HUES6 (cell line): ENCODE results near the gene MAD1L1.
A peak's percentile ranks its signal among the peaks of the same experiment; 100 is the strongest.

ENCODE experiments used
- H3K27ac ChIP-seq: 2 replicates; pipeline ENCODE4 v1.7.0; 2013; ENCODE audit warnings: low read depth, mild to moderate bottlenecking, low read length, inconsistent platforms
- H3K27me3 ChIP-seq: 2 replicates; pipeline ENCODE4 v1.6.1; 2013; ENCODE audit warnings: low read length; ENCODE audit not compliant: control insufficient read depth, insufficient read depth
- H3K36me3 ChIP-seq: 2 replicates; pipeline ENCODE4 v1.6.1; 2013; ENCODE audit warnings: low read length; ENCODE audit not compliant: control insufficient read depth, insufficient read depth
- H3K4me1 ChIP-seq: 2 replicates; pipeline ENCODE4 v1.6.1; 2013; ENCODE audit warnings: low read length; ENCODE audit not compliant: control insufficient read depth, insufficient read depth
- H3K4me3 ChIP-seq: 2 replicates; pipeline ENCODE4 v1.5.1; 2013; ENCODE audit warnings: low read depth, low read length
- H3K9ac ChIP-seq: one replicate; pipeline ENCODE4 v1.6.1; 2013; ENCODE audit warnings: mild to moderate bottlenecking, low read length
- H3K9me3 ChIP-seq: 2 replicates; pipeline ENCODE4 v1.6.1; 2013; ENCODE audit warnings: low read depth, low read length; ENCODE audit not compliant: control insufficient read depth, insufficient read depth

Gene MAD1L1

DNA sequence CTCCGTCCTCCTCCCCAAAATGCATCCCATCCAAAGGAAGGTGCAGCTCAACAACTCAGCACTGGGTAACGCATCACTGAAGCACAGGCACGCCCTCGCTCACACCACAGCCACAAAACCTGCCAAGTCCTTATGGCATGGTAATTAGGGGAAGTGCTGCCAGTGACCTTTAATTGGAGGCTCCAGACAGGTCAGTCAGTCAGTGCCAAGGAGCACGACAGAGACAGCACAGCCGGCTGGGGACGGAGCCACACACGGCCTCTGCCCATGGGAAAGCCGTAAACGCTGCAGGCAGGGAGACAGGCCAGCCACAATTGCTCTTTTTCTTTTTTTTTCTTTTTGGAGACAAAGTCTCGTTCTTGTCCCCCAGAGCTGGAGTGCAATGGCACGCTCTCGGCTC, 146.5 kb downstream of the MAD1L1 start:
- H3K36me3 ChIP-seq = peaks cover 12% of the 10 kb centered on the region
- H3K9ac ChIP-seq = no peak overlapping the region
- no peak overlapping the region for H3K4me3 ChIP-seq
- H3K4me1 ChIP-seq = peaks cover 9% of the 10 kb centered on the region; the same call in 1 of the 2 replicates
- H3K9me3 ChIP-seq = no peaks in the 10 kb centered on the region
- H3K27me3 ChIP-seq = no peaks in the 10 kb centered on the region
- H3K27ac ChIP-seq = no peak overlapping the region

DNA sequence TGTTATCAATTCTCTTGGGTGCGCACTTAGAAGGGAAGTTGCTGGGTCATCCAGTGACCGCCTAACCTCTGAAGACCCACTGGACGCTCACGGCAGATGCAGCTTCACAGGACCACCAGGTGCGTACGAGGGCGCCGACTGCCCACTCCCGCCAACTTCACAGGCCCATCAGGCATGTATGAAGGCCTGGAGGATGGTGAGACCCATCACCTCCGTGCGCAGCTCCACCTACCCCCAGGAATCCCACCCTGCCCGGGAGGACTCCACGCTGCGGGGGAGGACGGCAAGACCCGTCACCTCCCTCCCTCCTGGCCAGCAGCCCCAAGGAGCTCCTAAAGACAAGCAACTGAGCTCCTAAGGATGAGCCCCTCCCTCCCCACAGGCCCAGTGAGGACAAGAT, 146.9 kb downstream of the MAD1L1 start:
- Histone ChIP-seq H3K4me3 (no peak overlapping the region), H3K4me1 (peaks cover 9% of the 10 kb centered on the region; the same call in 1 of the 2 replicates), H3K9me3 (no peaks in the 10 kb centered on the region), H3K27me3 (no peaks in the 10 kb centered on the region), H3K9ac (no peak overlapping the region), H3K36me3 (peaks cover 12% of the 10 kb centered on the region), H3K27ac (no peak overlapping the region)

DNA sequence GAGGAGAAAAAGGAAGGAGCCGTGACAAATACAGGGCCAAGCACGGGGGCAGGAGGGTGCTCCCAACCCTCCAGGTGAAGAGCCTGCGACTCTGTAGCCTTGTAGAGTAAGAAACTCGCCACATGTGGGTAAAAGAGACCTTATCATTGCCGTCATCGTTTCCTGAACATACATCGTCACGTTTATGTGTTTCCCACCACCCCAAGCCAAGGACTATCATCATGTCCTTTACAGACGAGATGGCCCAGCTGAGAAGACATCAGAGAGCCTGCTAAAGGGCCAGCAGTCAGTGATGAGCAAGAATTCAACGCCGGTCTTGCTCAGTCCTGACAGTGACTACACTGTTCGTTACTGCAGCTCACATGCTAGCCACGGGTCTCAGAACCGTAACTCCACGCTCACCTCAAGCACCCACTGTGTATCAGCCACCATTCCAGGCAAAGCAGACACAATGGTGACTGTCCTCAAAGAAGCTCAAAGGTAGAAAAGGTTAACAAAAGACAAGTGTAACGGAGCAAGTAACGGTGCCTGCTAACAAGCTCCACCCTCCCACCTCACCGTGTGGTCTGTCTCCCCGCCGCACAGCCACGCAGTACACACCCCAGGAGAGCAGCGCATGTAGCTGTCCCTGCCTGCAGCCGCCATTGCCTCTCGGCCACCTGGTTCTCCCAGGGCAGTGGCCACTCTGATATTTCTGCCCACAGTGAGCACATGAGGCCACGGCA, 147.8 kb downstream of the MAD1L1 start:
- no peak overlapping the region for H3K27ac ChIP-seq

DNA sequence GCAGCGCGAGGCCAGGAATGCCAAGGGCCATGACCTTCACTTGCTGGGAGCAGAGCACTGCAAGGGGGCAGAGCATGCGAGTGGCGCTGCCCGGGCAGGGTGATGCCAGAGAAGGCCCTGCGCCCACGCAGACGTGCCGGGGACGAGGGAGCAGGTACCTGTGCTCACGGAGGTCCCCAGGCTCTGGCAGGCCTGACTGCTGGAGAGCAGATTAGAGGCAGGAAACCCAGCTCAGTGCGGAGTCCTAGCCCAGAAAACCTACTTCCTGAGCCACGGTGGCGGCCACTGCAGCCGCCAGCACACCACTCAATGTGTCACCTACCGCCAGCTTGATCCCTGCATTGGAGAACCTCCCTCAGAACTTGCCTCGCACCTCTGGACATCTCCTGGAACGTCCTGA, 148.4 kb downstream of the MAD1L1 start:
- H3K9me3 ChIP-seq = no peaks in the 10 kb centered on the region
- H3K27ac ChIP-seq = no peak overlapping the region
- H3K4me3 ChIP-seq = no peak overlapping the region
- H3K36me3 ChIP-seq = peaks cover 9% of the 10 kb centered on the region; the same call in 1 of the 2 replicates
- no peak overlapping the region for H3K9ac ChIP-seq
- no peaks in the 10 kb centered on the region for H3K27me3 ChIP-seq
- peaks cover 18% of the 10 kb centered on the region; the same call in 1 of the 2 replicates for H3K4me1 ChIP-seq

More for the DNA sequence above, 147.8 kb downstream of the MAD1L1 start:
- Histone ChIP-seq H3K4me3 (no peak overlapping the region), H3K36me3 (peaks cover 9% of the 10 kb centered on the region; the same call in 1 of the 2 replicates), H3K27me3 (no peaks in the 10 kb centered on the region), H3K9me3 (no peaks in the 10 kb centered on the region), H3K4me1 (peaks cover 12% of the 10 kb centered on the region; the same call in 1 of the 2 replicates), H3K9ac (no peak overlapping the region)

DNA sequence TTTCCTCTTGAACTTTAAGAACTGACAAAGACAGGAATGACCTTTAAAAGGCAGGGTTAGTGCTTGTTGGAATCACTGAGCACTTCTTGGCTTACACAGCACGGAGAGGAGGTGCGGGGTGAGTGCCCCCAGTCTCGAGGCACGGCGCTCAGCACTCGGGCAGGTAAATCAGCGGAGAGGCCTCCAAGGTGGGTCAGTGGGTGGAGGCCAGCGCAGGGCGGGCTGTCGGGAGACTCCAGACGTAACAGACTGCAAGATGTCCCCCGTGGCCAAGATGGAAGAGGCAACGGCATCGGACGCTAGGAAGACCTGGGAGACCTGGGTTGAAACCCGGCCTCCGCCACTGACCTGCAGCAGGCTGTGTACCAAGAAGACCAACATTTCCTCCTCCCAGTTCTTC, 149.4 kb downstream of the MAD1L1 start:
- Histone ChIP-seq H3K27ac (no peak overlapping the region), H3K36me3 (peaks cover 9% of the 10 kb centered on the region; the same call in 1 of the 2 replicates), H3K4me3 (no peak overlapping the region), H3K27me3 (no peaks in the 10 kb centered on the region), H3K4me1 (peaks cover 19% of the 10 kb centered on the region; the same call in 1 of the 2 replicates), H3K9me3 (no peaks in the 10 kb centered on the region), H3K9ac (no peak overlapping the region)

DNA sequence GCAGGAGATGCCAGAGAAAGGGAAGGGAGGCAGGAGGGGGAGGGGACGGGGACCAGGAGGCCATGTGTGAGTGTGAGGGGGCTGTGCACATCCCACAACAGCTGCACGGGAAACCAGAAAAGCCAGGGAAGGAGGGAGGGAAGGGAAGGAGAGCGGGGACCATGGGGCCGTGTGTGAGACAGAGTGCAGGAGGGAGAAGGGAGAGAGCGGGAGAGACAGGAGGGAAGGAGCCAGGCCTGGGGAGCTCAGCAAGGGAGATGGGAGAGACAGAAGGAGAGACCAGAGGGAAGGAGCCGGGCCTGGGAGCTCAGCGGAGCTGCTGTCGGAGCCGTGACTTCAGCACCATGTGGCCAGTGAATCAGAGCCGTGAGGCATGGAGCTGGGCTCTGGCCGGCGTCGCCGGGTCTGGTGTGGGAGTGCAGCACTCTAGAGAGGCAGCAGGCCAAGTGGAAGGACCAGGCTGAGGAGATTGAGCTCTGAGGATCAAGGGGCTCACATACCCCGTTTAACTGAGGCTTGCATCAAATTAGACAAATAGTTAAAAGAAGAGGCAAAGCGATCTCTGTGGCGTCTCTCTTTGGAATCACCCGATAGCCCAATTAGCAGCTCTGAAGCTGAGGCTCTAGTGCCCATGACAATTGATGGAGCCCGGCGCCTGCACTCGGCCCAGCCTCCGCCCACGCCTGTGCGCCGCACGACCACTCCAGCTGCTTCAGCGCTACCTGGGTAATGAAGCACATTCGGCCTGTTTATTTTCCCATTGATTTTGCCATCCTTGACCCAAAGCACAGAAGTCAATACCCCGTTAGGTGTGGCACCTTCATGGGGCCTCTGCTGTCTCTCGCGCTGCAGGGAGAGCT, 150.4 kb downstream of the MAD1L1 start:
- Histone ChIP-seq H3K4me1 (peaks cover 19% of the 10 kb centered on the region; the same call in 1 of the 2 replicates), H3K9ac (no peak overlapping the region), H3K36me3 (peaks cover 9% of the 10 kb centered on the region; the same call in 1 of the 2 replicates), H3K9me3 (no peaks in the 10 kb centered on the region), H3K27ac (no peak overlapping the region), H3K4me3 (no peak overlapping the region), H3K27me3 (no peaks in the 10 kb centered on the region)

DNA sequence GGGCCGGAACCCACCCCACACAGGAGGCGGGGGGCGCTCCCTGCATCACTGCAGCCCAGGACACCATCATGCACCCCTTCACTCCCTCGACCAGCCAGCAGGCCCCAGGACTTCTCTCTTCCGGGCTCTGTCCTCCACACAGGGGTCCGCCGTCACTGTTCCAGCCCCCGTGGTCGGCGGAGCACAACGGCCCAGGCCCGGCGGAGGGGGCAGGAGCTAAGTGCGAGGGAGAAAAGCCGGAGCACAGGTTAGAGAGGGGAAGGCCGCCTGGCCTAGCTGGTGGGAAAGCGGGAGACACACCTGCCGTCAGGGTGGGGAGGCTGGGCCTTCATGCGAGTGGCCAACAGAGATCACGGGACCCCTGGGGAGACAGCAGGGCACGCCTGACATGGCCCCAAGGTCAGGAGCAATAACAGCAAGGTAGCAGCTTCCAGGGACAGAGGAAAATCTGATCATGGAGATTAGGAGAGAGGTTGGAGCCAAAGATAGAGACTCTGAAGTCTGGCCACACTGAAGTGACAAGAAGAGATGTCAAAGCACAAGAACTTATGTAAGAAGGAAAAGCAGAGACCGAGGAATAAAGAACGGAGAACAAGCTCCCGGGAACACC, 151.1 kb downstream of the MAD1L1 start:
- Histone ChIP-seq H3K9ac (no peak overlapping the region), H3K27ac (peak overlapping the region; percentile 6; the same call in 1 of the 2 replicates), H3K4me1 (peaks cover 19% of the 10 kb centered on the region; the same call in 1 of the 2 replicates)

DNA sequence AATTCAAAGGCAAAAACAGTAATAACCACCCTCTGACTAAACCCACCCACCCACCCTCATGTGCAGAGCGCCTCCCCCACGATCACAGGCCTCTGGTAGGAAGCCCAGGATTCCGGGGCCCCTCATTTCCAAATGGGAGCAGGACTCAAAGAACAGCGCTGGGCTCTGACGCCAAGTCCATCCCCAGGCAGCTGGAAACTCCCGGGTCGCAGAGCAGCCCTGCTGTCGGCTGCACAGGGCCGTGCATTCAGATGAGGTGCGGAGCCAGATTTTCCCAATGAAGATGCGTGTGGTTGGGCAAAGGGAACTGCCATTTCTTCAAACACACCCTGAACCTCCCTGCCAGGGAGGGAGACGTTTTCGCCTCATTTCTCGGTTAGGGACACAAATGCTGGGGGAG, 152.3 kb downstream of the MAD1L1 start:
- H3K9me3 ChIP-seq = no peaks in the 10 kb centered on the region
- peaks cover 19% of the 10 kb centered on the region; the same call in 1 of the 2 replicates for H3K4me1 ChIP-seq
- no peak overlapping the region for H3K27ac ChIP-seq
- H3K4me3 ChIP-seq = no peak overlapping the region
- no peak overlapping the region for H3K9ac ChIP-seq
- H3K36me3 ChIP-seq = peaks cover 20% of the 10 kb centered on the region; the same call in 1 of the 2 replicates
- H3K27me3 ChIP-seq = no peaks in the 10 kb centered on the region

More for the DNA sequence above, 151.1 kb downstream of the MAD1L1 start:
- Histone ChIP-seq H3K36me3 (peaks cover 13% of the 10 kb centered on the region; the same call in 1 of the 2 replicates), H3K9me3 (no peaks in the 10 kb centered on the region), H3K4me3 (no peak overlapping the region), H3K27me3 (no peaks in the 10 kb centered on the region)

DNA sequence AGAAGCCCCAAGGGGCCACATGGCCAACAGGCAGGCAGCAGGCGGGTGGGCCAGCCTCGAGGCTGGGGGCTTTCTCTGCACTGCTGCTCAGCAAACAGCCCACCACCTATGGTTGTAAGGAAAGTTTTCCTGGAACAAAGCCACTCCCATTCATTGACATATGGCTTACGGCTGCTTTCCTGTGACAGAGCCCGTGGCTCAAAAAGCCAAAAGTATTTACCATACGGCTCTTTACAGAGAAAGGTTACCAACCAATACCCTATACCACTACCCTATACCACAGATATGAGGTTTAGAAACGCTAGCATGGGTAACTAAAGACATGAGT, 152.7 kb downstream of the MAD1L1 start:
- H3K4me1 ChIP-seq = peaks cover 19% of the 10 kb centered on the region; the same call in 1 of the 2 replicates
- H3K27ac ChIP-seq = no peak overlapping the region; the same call in 1 of the 2 replicates
- H3K27me3 ChIP-seq = no peaks in the 10 kb centered on the region
- no peak overlapping the region for H3K4me3 ChIP-seq
- H3K36me3 ChIP-seq = peaks cover 15% of the 10 kb centered on the region; the same call in 1 of the 2 replicates
- no peaks in the 10 kb centered on the region for H3K9me3 ChIP-seq
- H3K9ac ChIP-seq = no peak overlapping the region

DNA sequence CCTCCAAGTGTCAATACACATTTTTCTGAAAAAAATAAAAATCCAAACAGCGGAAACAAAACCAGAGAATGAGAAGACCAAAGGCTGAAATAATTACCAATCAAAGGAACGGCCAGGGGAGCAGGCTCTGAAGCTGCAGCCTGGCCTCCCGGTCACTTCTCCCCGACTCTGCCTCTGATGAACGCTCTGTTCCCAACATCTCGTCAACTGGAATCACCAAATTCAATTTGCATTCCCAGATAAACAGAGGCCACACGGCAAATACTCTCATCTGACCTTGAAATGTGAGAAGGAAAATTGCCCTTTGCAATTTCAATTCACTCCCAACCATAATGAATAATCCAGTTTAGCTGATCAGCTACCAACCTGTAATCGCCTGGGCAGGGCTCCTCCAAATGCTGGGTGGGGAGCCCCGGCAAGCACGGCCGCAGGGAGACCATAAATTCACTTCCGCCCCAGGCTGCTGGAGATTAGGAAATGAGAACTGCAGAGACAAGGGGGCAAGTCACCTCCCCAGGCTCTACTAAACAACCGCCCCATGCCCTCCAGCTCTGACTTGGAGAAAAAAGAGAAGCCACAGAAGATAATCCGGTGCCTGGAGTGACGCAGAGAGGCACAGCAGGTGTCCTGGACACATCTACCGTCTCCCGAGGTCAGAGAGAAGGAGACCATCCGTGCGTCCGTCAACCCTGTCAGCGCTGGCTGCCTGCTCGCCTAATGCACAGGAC, 153.2 kb downstream of the MAD1L1 start:
- H3K9ac ChIP-seq = no peak overlapping the region
- H3K4me3 ChIP-seq = no peak overlapping the region
- H3K4me1 ChIP-seq = peaks cover 19% of the 10 kb centered on the region; the same call in 1 of the 2 replicates
- H3K27me3 ChIP-seq = no peaks in the 10 kb centered on the region
- H3K27ac ChIP-seq = no peak overlapping the region; the same call in 1 of the 2 replicates
- H3K36me3 ChIP-seq = peaks cover 15% of the 10 kb centered on the region; the same call in 1 of the 2 replicates
- no peaks in the 10 kb centered on the region for H3K9me3 ChIP-seq
